GM12865 (cell line): Measurements from ENCODE around the gene NKAIN4.
A peak's percentile ranks its signal among the peaks of the same experiment; 100 is the strongest.

ENCODE experiments used
- DNase-seq: peaks from one replicate; pipeline ENCODE4 v3.0.0; 2010; ENCODE audit warnings: low read depth
- H3K4me3 ChIP-seq: 2 replicates; pipeline ENCODE4 v1.5.1; 2011; ENCODE audit warnings: mild to moderate bottlenecking, low read depth, low read length, control low read depth
- CTCF ChIP-seq: IDR thresholded peaks from 2 replicates; pipeline ENCODE4 v1.5.1; 2011; ENCODE audit warnings: low read length, control low read depth, low read depth, inconsistent platforms; ENCODE audit not compliant: insufficient read depth; ENCODE audit errors: missing control alignments

The NKAIN4 gene

GRCh38 chr20:63293456-63293855, 39.2 kb upstream of the NKAIN4 start:
- TF ChIP-seq CTCF, result no peak
- DNase-seq, result no peak
- no peak overlapping the region for H3K4me3 ChIP-seq

- no peak for DNase-seq
- no peak within 1 kb of the TSS for H3K4me3 ChIP-seq
- no peak for TF ChIP-seq CTCF
These were observed 38.6 kb upstream of the NKAIN4 start, which contains the start of gene COL20A1 for GRCh38 chr20:63292904-63293303. TSS of gene COL20A1 (plus strand) at chr20:63293186. CDS start at chr20:63295108, 1,922 bp downstream.

- DNase-seq, result no peak
- TF ChIP-seq CTCF, result no peak
- H3K4me3 ChIP-seq, result no peak overlapping the region
These were observed 38.0 kb upstream of the NKAIN4 start for GRCh38 chr20:63292292-63292701.

- no peak for DNase-seq
- no peak for TF ChIP-seq CTCF
- H3K4me3 ChIP-seq, result no peak overlapping the region
These were observed 37.5 kb upstream of the NKAIN4 start for GRCh38 chr20:63291811-63292210.

- TF ChIP-seq CTCF, result peak; percentile 80
- H3K4me3 ChIP-seq, result no peak overlapping the region
- peak; percentile 47 for DNase-seq
These were observed 36.6 kb upstream of the NKAIN4 start for GRCh38 chr20:63290677-63291472.

- no peak overlapping the region for H3K4me3 ChIP-seq
- no peak for TF ChIP-seq CTCF
- no peak for DNase-seq
These were observed 35.9 kb upstream of the NKAIN4 start for GRCh38 chr20:63290136-63290676.
